Psoas muscle (tissue), 8 donors: Measurements from ENCODE around the gene SASH3. TPM values are rescaled to one million over a fixed set of nuclear protein-coding genes. Genes with fewer than 3 reads are reported as not detected.

ENCODE experiments used
- ATAC-seq, 4 donors: fragments of 200-7000 bp; cut with Tn5 transposase; one replicate each; pipeline ENCODE4 v1.9.1; 2020; ENCODE audit warnings: moderate library complexity in 3 of 4, mild to moderate bottlenecking in 2 of 4
- DNase-seq, 2 donors: peaks; one replicate each; pipeline ENCODE4 v3.0.0-alpha.2; 2020
- H3K27ac ChIP-seq: fragments of 200-600 bp; one replicate; pipeline ENCODE4 v1.8.0; 2022
- H3K27me3 ChIP-seq, 3 donors: fragments of 200-600 bp in 1 of 3; one replicate each; pipeline versions ENCODE4 v1.6.1 to v1.8.0; 2013 to 2022; ENCODE audit warnings: low read length in 2 of 3, mild to moderate bottlenecking in 2 of 3, moderate library complexity in 1 of 3; ENCODE audit not compliant: insufficient read depth in 3 of 3
- H3K36me3 ChIP-seq, 2 donors: fragments of 200-600 bp in 1 of 2; one replicate each; pipeline versions ENCODE4 v1.6.1 to v1.8.0; 2013 to 2022; ENCODE audit warnings: low read depth in 1 of 2, mild to moderate bottlenecking in 1 of 2, moderate library complexity in 1 of 2; ENCODE audit not compliant: insufficient read depth in 1 of 2
- H3K4me1 ChIP-seq: fragments of 200-600 bp; one replicate; pipeline ENCODE4 v1.8.0; 2022
- H3K4me3 ChIP-seq: fragments of 200-600 bp; one replicate; pipeline ENCODE4 v1.8.0; 2022; ENCODE audit warnings: mild to moderate bottlenecking
- H3K9me3 ChIP-seq: fragments of 200-600 bp; one replicate; pipeline ENCODE4 v1.8.0; 2022
- CTCF ChIP-seq: fragments of 200-600 bp; IDR thresholded peaks from one replicate; pipeline ENCODE4 v1.8.0; 2022; ENCODE audit warnings: antibody characterized with exemption
- WGBS, 3 donors: extraction: QIAGEN DNeasy Blood & Tissue Kit; methylation state at CpG; one replicate each; pipeline versions ENCODE4 v1.1.6 to v1.1.7; 2013; 5-methylcytosine and 5-hydroxymethylcytosine counted together
- intact Hi-C, 2 donors: fragments of 100-400 bp; cut with DNase I; formaldehyde crosslinking; loops; one replicate each; pipeline versions ENCODE4 v1.11.0 to v1.14.2; 2022
- polyA plus RNA-seq, 3 donors: library from polyadenylated mRNA; stranded (reverse); fragments of 200-250 nt; gene quantifications; one replicate each; pipeline ENCODE4 v1.2.3, GENCODE V29; 2013
- total RNA-seq, 4 donors: library from RNA; stranded (reverse); fragmentation: NEBNext Ultra II Directional in 2 of 4; extraction: Animal tissue kit (Norgen Biotek cat#: 25700) in 2 of 4; gene quantifications; one replicate each; pipeline versions ENCODE4 v1.2.1 to v1.2.4, GENCODE V29; 2021 to 2023
- donor health status: healthy with polysubstance abuse.
- donor health status: DM: no; HTN: no; CAD: no; lungs with moderate emphysema.
- donor health status: Bipolar disorder and iron deficiency.
- donor health status: healthy.
- donor health status: DM: yes; HTN: yes; CAD: no.
- donor health status: DM: no; HTN: no; CAD: no.
- donor health status: DM: no; HTN: no; CAD: no.
- donor health status: DM: yes; HTN: yes; CAD: no.

The SASH3 gene
- total and polyA plus RNA-seq, 7 donors, result 0.58 to 2.5 (median 2.2) TPM

- DNase-seq (no peak), ATAC-seq (no peak)
- Histone ChIP-seq H3K27ac (no peak overlapping the region), H3K36me3 (no peaks in the 10 kb centered on the region), H3K9me3 (no peaks in the 10 kb centered on the region), H3K27me3 (peaks cover 0 to 3% (median 0%) of the 10 kb centered on the region in 3 donors), H3K4me1 (no peaks in the 10 kb centered on the region), H3K4me3 (no peak overlapping the region)
- TF ChIP-seq CTCF, result no peak
- intact Hi-C loops, result no loop called here
- 85 to 86% (median 86%) methylated on average over 7 of the region's 7 CpGs for WGBS, 3 donors
These were observed 4.6 kb downstream of the SASH3 start for GRCh38 chrX:129784371-129784770.

GRCh38 chrX:129785160-129785947, 5.6 kb downstream of the SASH3 start:
- Histone ChIP-seq H3K4me1 (no peaks in the 10 kb centered on the region), H3K4me3 (no peak overlapping the region), H3K27ac (no peak overlapping the region), H3K27me3 (peaks cover 0 to 3% (median 0%) of the 10 kb centered on the region in 3 donors), H3K9me3 (no peaks in the 10 kb centered on the region), H3K36me3 (no peaks in the 10 kb centered on the region)
- intact Hi-C loops, result no loop called here
- 64 to 75% (median 68%) methylated on average over 10 to 11 of the region's 11 CpGs for WGBS, 3 donors
- no peak for TF ChIP-seq CTCF
- no peak for DNase-seq
- ATAC-seq, result no peak

DNA sequence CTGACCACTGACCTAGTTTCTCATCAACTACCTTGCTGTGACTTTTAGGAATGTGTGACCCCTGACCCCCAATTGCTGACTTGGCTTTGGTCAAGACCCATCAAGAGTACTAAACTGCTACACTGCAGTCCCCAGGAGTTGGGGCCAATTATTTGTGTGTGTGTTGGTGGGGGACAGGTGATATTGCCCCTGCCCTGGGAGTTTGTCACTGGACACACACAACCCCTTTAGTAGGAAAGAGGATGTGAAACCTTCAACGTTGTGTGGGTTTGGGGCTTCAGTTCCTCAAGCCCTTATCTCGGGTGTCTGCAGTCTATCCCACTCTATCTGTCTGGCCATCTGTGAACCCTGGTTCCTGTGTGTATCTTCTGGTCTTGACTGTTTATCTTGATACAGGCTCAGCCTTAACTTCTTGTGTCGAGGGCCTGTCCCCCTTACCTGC, 6.5 kb downstream of the SASH3 start:
- intact Hi-C loops, result no loop called here
- Histone ChIP-seq H3K4me3 (no peak overlapping the region), H3K36me3 (no peaks in the 10 kb centered on the region), H3K4me1 (no peaks in the 10 kb centered on the region), H3K27ac (no peak overlapping the region), H3K9me3 (no peaks in the 10 kb centered on the region), H3K27me3 (peaks cover 0 to 3% (median 0%) of the 10 kb centered on the region in 3 donors)
- 50 to 81% (median 80%) methylated on average over 3 of the region's 3 CpGs for WGBS, 3 donors
- no peak for TF ChIP-seq CTCF
- DNase-seq (no peak), ATAC-seq (no peak)

DNA sequence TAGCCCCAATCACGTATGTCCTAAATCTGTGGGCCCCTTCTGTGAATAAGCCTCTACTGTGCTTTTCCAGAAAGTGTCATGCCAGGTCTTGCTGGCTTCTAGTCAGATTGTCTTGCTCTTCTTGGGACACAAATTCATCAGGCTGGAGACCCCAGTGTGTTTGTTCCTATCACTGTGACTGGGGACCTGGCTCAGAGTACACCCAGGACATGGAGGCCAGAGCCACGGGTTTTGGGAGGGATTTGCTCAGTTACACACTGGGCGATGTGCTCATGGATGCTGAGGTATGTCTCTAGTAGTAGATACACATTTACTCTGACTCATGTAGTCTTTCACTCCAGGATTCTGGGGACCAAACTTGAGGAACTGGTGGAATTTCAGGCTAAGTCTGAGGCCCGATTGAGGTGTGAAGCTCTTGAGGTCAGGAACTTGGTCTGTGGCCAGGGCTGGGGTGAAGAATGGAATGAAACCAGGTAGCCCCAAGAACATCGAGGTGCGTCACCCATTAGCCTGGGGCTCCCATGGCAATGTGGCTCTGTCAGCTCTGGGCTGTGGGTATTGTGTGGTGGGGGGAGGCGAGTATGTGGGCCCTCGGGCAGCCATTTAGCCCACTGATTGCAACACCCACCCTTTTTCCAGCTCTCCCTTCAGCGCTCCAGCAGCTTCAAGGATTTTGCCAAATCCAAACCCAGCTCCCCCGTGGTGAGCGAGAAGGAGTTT, 7.7 kb downstream of the SASH3 start:
- H3K27ac ChIP-seq, result no peak overlapping the region
- no peak for ATAC-seq
- H3K36me3 ChIP-seq, result no peaks in the 10 kb centered on the region
- no peak overlapping the region for H3K4me3 ChIP-seq
- TF ChIP-seq CTCF, result no peak
- no peaks in the 10 kb centered on the region for H3K4me1 ChIP-seq
- 79 to 89% (median 87%) methylated on average over 9 to 11 of the region's 11 CpGs for WGBS, 3 donors
- intact Hi-C loops, result no loop called here
- no peaks in the 10 kb centered on the region for H3K9me3 ChIP-seq
- H3K27me3 ChIP-seq, result peaks cover 0 to 3% (median 0%) of the 10 kb centered on the region in 3 donors
- DNase-seq, result no peak
